Vagina (tissue), 2 donors: ENCODE measurements around the gene EHD3. TPM values are rescaled to one million over a fixed set of nuclear protein-coding genes. Genes with fewer than 3 reads are reported as not detected.

Experiments
- DNase-seq, 2 donors: peaks; one replicate each; pipeline ENCODE4 v3.0.0-alpha.2; 2017; ENCODE audit errors: extremely low spot score in 2 of 2
- H3K27ac ChIP-seq: fragments of 200-600 bp; sonication (generic); one replicate; pipeline ENCODE4 v1.5.1; 2019
- H3K27me3 ChIP-seq: fragments of 200-600 bp; sonication (generic); one replicate; pipeline ENCODE4 v1.5.1; 2019
- H3K36me3 ChIP-seq, 2 donors: fragments of 200-600 bp; sonication (generic); one replicate each; pipeline ENCODE4 v1.5.1; 2017 to 2019
- H3K4me1 ChIP-seq: fragments of 200-600 bp; sonication (generic); one replicate; pipeline ENCODE4 v1.5.1; 2019
- H3K4me3 ChIP-seq, 2 donors: fragments of 200-600 bp; sonication (generic); 1 replicate in 1 of 2; 2 replicates in 1 of 2; pipeline ENCODE4 v1.5.1; 2016 to 2019
- H3K9me3 ChIP-seq: fragments of 200-600 bp; sonication (generic); one replicate; pipeline ENCODE4 v1.5.1; 2019
- CTCF ChIP-seq, 3 experiments: fragments of 450-650 bp in 2 of 3; fragments of 200-600 bp in 1 of 3; sonication (generic) in 1 of 3; IDR thresholded peaks; one replicate each; pipeline ENCODE4 v1.5.1; 2017 to 2019; ENCODE audit warnings: antibody characterized with exemption in 3 of 3, mild to moderate bottlenecking in 2 of 3, moderate library complexity in 2 of 3
- POLR2A ChIP-seq, 2 donors: fragments of 450-650 bp; IDR thresholded peaks; one replicate each; pipeline ENCODE4 v1.6.1; 2017; ENCODE audit warnings: antibody characterized with exemption in 2 of 2, mild to moderate bottlenecking in 2 of 2, moderate library complexity in 2 of 2
- POLR2AphosphoS5 ChIP-seq, 2 donors: sonication (generic); formaldehyde crosslinking; IDR thresholded peaks; one replicate each; pipeline ENCODE4 v1.9.0; 2017; ENCODE audit warnings: antibody characterized with exemption in 2 of 2, mild to moderate bottlenecking in 2 of 2, low read depth in 1 of 2; ENCODE audit not compliant: insufficient read depth in 1 of 2
- intact Hi-C: fragments of 100-400 bp; cut with DNase I; formaldehyde crosslinking; loops from one replicate; pipeline ENCODE4 v1.15.1; 2023
- total RNA-seq: library from RNA; depleted of rRNA; stranded (reverse); fragments of >200 nt; gene quantifications from one replicate; pipeline ENCODE4 v1.2.3, GENCODE V29; 2016

The EHD3 gene
- total RNA-seq, 1 donor from 2014 or later, result 10.3 TPM

GRCh38 chr2:31238126-31238905, 4.4 kb downstream of the EHD3 start:
- intact Hi-C loops, result no loop called here
- Histone ChIP-seq H3K27ac (peak overlapping the region; percentile 40), H3K36me3 (no peaks in the 10 kb centered on the region), H3K9me3 (no peaks in the 10 kb centered on the region), H3K4me1 (peaks cover 51% of the 10 kb centered on the region), H3K27me3 (no peaks in the 10 kb centered on the region), H3K4me3 (no peak overlapping the region)
- peak; percentile 62 to 94 for DNase-seq
- no peak for TF ChIP-seq POLR2AphosphoS5 (IDR thresholded peaks at IDR 0.05; ENCODE audit: insufficient read depth in 1 of 2, low read depth in 1 of 2)
- TF ChIP-seq CTCF (IDR thresholded peaks at IDR 0.05), result no peak
- TF ChIP-seq POLR2A (IDR thresholded peaks at IDR 0.05), result no peak

- H3K9me3 ChIP-seq, result no peaks in the 10 kb centered on the region
- H3K4me3 ChIP-seq, result no peak overlapping the region
- H3K36me3 ChIP-seq, result no peaks in the 10 kb centered on the region
- peak in 1 of 2 donors; percentile 79 for DNase-seq
- H3K4me1 ChIP-seq, result peaks cover 51% of the 10 kb centered on the region
- H3K27me3 ChIP-seq, result no peaks in the 10 kb centered on the region
- intact Hi-C loops, result no loop called here
- H3K27ac ChIP-seq, result peak overlapping the region; percentile 27
- TF ChIP-seq CTCF (IDR thresholded peaks at IDR 0.05) (no peak), POLR2AphosphoS5 (IDR thresholded peaks at IDR 0.05; ENCODE audit: insufficient read depth in 1 of 2, low read depth in 1 of 2) (no peak), POLR2A (IDR thresholded peaks at IDR 0.05) (no peak)
Observed at GRCh38 chr2:31238906-31239592, 5.1 kb downstream of the EHD3 start.

- H3K4me3 ChIP-seq, result no peak overlapping the region
- H3K9me3 ChIP-seq, result no peaks in the 10 kb centered on the region
- no peaks in the 10 kb centered on the region for H3K27me3 ChIP-seq
- H3K36me3 ChIP-seq, result no peaks in the 10 kb centered on the region
- peak; percentile 72 to 88 for DNase-seq
- H3K27ac ChIP-seq, result peak overlapping the region; percentile 33
- TF ChIP-seq POLR2AphosphoS5 (IDR thresholded peaks at IDR 0.05; ENCODE audit: insufficient read depth in 1 of 2, low read depth in 1 of 2), result peak; percentile 33 to 52
- TF ChIP-seq CTCF (IDR thresholded peaks at IDR 0.05), result no peak
- intact Hi-C loops, result no loop called here
- peaks cover 46% of the 10 kb centered on the region for H3K4me1 ChIP-seq
Observed at GRCh38 chr2:31239593-31240177, 5.7 kb downstream of the EHD3 start.

- H3K4me1 ChIP-seq, result peaks cover 38% of the 10 kb centered on the region
- TF ChIP-seq POLR2A (IDR thresholded peaks at IDR 0.05), result no peak
Observed at GRCh38 chr2:31240381-31241365, 6.7 kb downstream of the EHD3 start.

More at GRCh38 chr2:31240381-31241365, 6.7 kb downstream of the EHD3 start:
- Histone ChIP-seq H3K4me3 (no peak overlapping the region), H3K27me3 (no peaks in the 10 kb centered on the region), H3K27ac (peak overlapping the region; percentile 33), H3K36me3 (no peaks in the 10 kb centered on the region), H3K9me3 (no peaks in the 10 kb centered on the region)
- intact Hi-C loops, result no loop called here
- DNase-seq, result peak in 1 of 2 donors; percentile 71
